Osteoblast (primary cell): ENCODE results near the gene PLAU. TPM values are rescaled to one million over a fixed set of nuclear protein-coding genes. Genes with fewer than 3 reads are reported as not detected.
A peak's percentile ranks its signal among the peaks of the same experiment; 100 is the strongest.
"Not testable (repeated sequence)": the region's sequence is repeated elsewhere in the genome, so short reads cannot be mapped to it uniquely, and the experiment has no call there.

ENCODE experiments used
- DNase-seq: peaks from one replicate; pipeline ENCODE4 v3.0.0; 2011; ENCODE audit warnings: low spot score, mixed read lengths; ENCODE audit not compliant: insufficient read length; ENCODE audit errors: missing footprints
- H2AFZ ChIP-seq: 2 replicates; pipeline ENCODE4 v1.6.0; 2011; ENCODE audit warnings: mild to moderate bottlenecking, low read length
- H3K27ac ChIP-seq: 2 replicates; pipeline ENCODE4 v1.5.1; 2011; ENCODE audit warnings: mild to moderate bottlenecking, low read depth, low read length, moderate library complexity
- H3K27me3 ChIP-seq: 2 replicates; pipeline ENCODE4 v1.6.0; 2012; ENCODE audit warnings: mild to moderate bottlenecking, control low read depth, inconsistent platforms, low read length, moderate library complexity; ENCODE audit not compliant: insufficient read depth
- H3K36me3 ChIP-seq: 2 replicates; pipeline ENCODE4 v1.5.1; 2011; ENCODE audit warnings: mild to moderate bottlenecking, low read length, control low read depth, moderate library complexity; ENCODE audit not compliant: insufficient read depth
- H3K4me1 ChIP-seq: 2 replicates; pipeline ENCODE4 v1.5.1; 2011; ENCODE audit warnings: mild to moderate bottlenecking, low read length, control low read depth, moderate library complexity; ENCODE audit not compliant: insufficient read depth
- H3K4me2 ChIP-seq: 2 replicates; pipeline ENCODE4 v1.6.0; 2011; ENCODE audit warnings: mild to moderate bottlenecking, low read length; ENCODE audit not compliant: insufficient read depth
- H3K4me3 ChIP-seq: fragments of 200-600 bp; sonication (generic); 3 replicates; pipeline ENCODE4 v1.5.1; 2012; ENCODE audit warnings: mild to moderate bottlenecking, low read length, inconsistent platforms; ENCODE audit not compliant: insufficient read depth
- H3K79me2 ChIP-seq: 2 replicates; pipeline ENCODE4 v1.6.0; 2012; ENCODE audit warnings: mild to moderate bottlenecking, low read length, control low read depth, inconsistent platforms; ENCODE audit not compliant: insufficient read depth
- H3K9me3 ChIP-seq: 2 replicates; pipeline ENCODE4 v1.5.1; 2011; ENCODE audit warnings: low read depth, low read length, control low read depth
- H4K20me1 ChIP-seq: 2 replicates; pipeline ENCODE4 v1.6.0; 2012; ENCODE audit warnings: mild to moderate bottlenecking, low read length, control low read depth; ENCODE audit not compliant: insufficient read depth
- CTCF ChIP-seq: IDR thresholded peaks from 2 replicates; pipeline ENCODE4 v1.5.1; 2011; ENCODE audit warnings: mild to moderate bottlenecking, low read depth, low read length, moderate library complexity; ENCODE audit errors: extremely low read depth
- total RNA-seq: library from RNA; depleted of rRNA; stranded (reverse); fragments of >200 nt; gene quantifications from 2 replicates; pipeline ENCODE4 v1.2.3, GENCODE V29; 2012

The PLAU gene
- total RNA-seq, 1 donor: 27.9 TPM

DNA sequence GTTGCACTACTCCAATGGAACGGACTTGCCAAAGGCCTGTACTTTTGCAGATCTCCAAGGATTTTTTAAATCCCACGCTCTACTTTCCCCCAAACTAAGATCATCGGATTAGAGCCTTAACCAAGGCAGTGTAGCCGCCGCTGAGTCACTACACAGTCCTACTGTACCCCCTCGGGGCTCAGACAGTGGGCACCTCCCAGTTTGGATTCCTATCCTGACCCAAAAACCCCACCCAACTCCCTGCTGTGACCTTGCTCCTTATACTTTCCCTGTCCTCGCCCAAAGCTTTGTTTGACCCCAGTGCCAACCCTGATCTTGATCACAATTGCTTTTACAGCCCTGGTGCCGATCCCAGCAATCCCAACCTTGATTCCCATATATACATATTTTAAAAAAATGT is 17.5 kb upstream of the PLAU start:
- Histone ChIP-seq H3K27me3 (no peaks in the 10 kb centered on the region), H2AFZ (no peak overlapping the region), H3K4me2 (no peak overlapping the region), H3K27ac (no peak overlapping the region), H3K4me1 (peaks cover 37% of the 10 kb centered on the region), H3K9me3 (no peaks in the 10 kb centered on the region), H3K79me2 (no peaks in the 10 kb centered on the region), H3K36me3 (no peaks in the 10 kb centered on the region), H4K20me1 (no peaks in the 10 kb centered on the region), H3K4me3 (no peak overlapping the region)
- no peak for DNase-seq
- TF ChIP-seq CTCF: no peak

DNA sequence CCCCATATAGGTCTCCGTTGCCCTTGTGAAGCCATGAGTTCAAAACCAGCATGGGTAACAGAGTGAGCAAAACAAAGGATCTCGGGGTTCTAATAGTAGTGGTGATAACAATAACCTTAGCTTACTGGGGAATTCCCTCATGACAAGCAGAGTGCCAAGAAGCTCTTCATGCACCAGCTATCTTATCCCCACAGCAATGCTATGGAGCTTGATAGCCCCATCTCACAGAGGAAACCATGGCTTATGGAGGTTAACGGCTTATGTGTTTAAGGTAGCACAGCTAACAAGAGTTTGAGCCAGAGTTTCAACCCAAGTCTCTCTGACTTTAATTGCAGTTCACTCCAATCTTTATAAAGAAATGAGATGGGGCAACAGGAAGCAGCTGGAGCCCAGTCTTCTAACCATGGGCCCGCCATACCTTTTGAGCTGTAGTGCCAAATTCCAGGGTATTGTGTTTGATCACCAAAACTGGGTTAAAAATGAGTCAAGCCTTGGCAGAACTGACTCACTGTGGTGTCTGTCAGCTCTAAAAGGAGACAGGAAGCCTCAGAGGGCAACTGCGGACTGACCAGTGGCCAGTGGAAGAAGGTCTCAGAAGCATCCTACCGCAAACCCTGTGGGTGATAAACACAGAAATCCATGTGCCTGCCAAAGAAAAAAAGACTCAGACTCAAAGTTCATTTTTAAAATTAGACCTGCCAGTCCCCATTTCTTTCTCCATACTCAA is 16.5 kb upstream of the PLAU start:
- peak overlapping the region; percentile 2 for H3K4me2 ChIP-seq
- H3K9me3 ChIP-seq: no peaks in the 10 kb centered on the region
- DNase-seq: peak; percentile 84
- H4K20me1 ChIP-seq: no peaks in the 10 kb centered on the region
- H3K36me3 ChIP-seq: no peaks in the 10 kb centered on the region
- no peak overlapping the region for H2AFZ ChIP-seq
- peaks cover 39% of the 10 kb centered on the region for H3K4me1 ChIP-seq
- no peak overlapping the region for H3K4me3 ChIP-seq
- no peaks in the 10 kb centered on the region for H3K79me2 ChIP-seq
- H3K27ac ChIP-seq: peak overlapping the region; percentile 60
- no peaks in the 10 kb centered on the region for H3K27me3 ChIP-seq
- no peak for TF ChIP-seq CTCF

- not testable (repeated sequence) for H3K4me3 ChIP-seq, H4K20me1 ChIP-seq, H2AFZ ChIP-seq, H3K79me2 ChIP-seq, H3K36me3 ChIP-seq, DNase-seq, H3K27me3 ChIP-seq, H3K9me3 ChIP-seq, H3K27ac ChIP-seq, H3K4me2 ChIP-seq
- H3K4me1 ChIP-seq: peaks cover 42% of the 10 kb centered on the region
Observed at GRCh38 chr10:73895381-73895780, 15.6 kb upstream of the PLAU start.

DNA sequence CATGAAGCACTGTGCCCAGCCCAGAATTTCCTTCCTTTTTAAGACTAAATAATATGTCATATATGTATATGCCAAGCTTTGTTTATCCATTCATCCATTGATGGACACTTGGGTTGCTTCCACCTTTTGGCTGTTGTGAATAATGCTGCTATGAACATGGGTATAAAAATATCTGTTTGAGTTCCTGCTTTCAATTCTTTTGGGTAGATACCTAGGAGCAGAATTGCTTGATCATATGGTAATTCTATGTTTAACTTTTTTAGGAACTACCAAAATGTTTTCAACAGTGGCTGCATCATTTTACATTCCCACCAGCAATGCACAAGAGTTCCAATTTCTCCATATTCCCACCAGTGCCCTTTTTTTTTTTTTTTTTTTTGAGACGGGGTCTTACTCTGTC is 13.2 kb upstream of the PLAU start:
- Histone ChIP-seq H3K36me3 (no peaks in the 10 kb centered on the region), H3K79me2 (no peaks in the 10 kb centered on the region), H3K4me1 (peaks cover 38% of the 10 kb centered on the region)

More for the DNA sequence above, 13.2 kb upstream of the PLAU start:
- Histone ChIP-seq H3K4me3 (no peak overlapping the region), H3K4me2 (no peak overlapping the region), H2AFZ (no peak overlapping the region), H3K9me3 (no peaks in the 10 kb centered on the region), H3K27me3 (no peaks in the 10 kb centered on the region), H4K20me1 (no peaks in the 10 kb centered on the region), H3K27ac (no peak overlapping the region)
- DNase-seq: no peak
- no peak for TF ChIP-seq CTCF
